LHCN-M2 (cell line): Measurements from ENCODE around the gene RASSF4. TPM values are rescaled to one million over a fixed set of nuclear protein-coding genes. Genes with fewer than 3 reads are reported as not detected.

ENCODE experiments used
- DNase-seq: peaks from one replicate; pipeline ENCODE4 v3.0.0-alpha.2; 2012; ENCODE audit warnings: low read depth
- total RNA-seq: library from RNA; depleted of rRNA; stranded (reverse); fragments of >200 nt; gene quantifications from 2 replicates; pipeline ENCODE4 v1.2.3, GENCODE V29; 2014

The RASSF4 gene
- total RNA-seq, 1 experiment from 2014 or later: 29.5 TPM

- DNase-seq: no peak
These were observed 32.2 kb upstream of the RASSF4 start for GRCh38 chr10:44927352-44927751.

DNA sequence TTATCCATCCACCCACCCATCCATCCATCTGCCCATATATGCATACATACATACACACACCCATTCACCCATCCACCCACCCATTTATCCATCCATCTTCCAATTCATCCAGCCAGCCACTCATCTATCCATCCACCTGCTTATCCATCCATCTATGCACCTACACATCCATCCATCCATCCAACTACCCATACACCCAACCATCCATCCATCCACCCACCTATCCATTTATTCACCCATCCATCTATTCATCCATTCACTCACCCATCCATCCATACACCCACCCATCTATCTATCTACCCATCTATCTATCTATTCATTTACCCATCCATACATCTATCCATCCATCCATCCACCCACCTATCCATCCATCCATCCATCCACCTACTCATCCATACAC, 31.1 kb upstream of the RASSF4 start:
- DNase-seq: no peak

GRCh38 chr10:44929356-44930255, 30.0 kb upstream of the RASSF4 start:
- no peak for DNase-seq

DNA sequence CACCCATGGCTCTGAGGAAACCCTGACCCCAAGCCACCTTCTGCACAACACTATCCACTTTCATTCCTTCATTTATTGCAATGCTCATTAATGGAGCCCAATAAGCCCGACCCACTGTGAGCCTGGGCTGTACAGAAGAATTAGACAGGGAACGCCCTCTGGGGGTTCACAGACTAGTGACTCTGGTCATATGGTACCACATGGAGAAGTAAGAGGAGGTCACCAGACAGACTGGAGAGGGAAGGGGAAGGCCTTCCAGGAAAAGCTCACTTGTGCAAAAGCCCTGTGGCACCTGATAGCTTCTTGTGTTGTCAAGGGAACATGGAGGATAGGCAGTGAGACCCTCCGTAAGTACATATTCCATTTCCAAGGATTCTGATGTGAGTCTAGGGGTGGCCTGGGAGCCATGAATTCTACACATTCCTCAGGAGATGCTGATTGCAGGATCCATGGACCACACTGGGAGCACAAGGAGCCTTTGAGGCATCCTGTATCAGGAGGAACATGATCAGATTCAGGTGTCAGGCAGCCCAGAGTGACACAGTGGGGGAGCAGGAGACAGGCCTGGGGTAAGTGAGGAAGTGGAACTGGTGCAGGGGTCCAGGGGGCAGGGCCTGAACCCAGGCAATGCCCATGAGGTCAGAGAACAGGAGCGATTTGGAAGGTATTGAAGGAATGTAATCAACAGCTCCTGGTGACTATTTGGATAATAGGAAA, 28.5 kb upstream of the RASSF4 start:
- DNase-seq: no peak

DNA sequence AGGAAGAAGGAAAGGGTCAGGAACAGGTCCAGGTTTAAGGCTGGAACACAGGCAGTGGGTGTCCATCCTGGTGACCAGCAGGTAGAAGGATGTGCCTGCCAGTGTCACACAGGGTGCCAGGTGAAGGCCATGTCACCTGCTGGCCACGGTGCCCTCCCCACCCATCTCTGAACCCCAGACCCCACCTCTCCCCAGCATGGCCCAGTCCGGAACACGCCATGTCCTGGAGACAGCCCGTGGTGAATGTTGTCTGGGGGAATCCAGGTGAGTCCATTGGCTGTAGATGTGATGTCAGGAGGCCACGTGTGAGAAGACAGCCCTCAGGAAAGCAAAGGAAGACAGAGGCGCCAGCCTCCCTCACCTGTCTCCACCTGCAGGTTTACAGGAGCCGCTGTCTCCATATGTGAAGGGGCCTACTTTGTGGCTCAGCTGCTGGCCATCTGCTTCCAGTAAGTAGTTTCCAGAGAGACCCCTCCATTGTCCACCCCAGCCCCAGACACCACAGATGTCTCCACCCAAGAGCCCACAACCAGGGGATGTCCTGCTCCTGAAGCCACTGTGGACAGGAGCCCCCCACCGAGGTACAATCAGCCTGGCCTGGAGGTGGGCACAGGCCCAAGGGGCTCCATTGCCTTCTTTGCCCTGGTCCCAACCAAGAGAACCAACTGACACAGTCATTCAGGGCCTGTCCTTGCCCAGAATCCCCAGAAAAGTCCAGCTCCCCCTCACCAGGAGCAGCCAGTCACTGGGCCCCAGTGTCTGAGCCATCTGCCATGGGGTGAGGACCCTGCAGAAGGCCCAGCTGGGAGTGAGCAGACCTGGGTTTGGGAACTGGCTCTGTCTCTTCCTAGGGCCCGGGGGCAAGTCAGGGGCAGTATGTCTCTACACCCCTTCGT, 27.7 kb upstream of the RASSF4 start:
- no peak for DNase-seq

DNA sequence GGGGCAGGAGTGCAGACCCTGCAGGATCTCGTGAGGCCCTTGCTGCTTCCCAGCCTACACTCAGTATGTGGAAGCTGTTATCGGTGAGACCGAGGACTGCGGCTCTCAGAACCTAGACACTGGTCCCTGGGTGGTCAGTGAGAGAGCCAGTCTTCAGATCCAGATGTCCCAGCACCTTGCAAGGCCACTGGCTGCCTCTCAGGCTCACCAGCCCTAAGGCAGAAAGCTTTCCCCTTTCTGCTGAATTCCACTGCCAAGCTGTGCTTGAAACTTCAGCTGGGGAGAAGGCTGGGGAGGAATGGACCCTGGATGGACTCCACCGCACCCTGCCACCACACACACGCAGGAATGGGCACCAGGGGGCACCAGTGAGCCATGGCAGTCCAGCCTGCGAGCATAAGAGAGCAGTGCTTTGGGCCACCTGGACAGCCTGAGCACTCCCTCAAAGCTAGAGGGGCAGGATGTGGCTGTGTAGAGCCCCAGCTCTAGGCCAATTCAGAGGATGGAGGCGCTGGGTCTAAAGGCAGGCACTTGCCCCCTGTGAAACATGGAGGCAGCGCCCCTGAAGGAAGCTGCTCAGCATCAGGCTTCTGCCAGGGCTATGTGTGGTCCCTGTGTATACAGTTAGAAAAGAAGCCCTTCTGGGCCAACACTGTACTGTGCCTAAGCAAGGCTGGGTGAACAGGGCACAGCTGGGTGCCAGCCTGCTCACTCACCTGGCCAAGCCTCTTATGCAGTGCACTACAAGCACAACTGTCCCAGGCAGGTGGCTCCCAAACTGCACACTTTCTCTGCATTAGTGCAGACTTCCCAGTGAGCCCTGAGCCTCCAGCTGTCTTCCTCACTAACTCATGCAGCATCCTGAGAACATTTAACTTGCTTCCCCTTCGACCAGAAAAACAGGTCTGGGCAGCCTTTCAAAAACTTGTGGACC, 26.8 kb upstream of the RASSF4 start:
- peak; percentile 72 for DNase-seq

DNA sequence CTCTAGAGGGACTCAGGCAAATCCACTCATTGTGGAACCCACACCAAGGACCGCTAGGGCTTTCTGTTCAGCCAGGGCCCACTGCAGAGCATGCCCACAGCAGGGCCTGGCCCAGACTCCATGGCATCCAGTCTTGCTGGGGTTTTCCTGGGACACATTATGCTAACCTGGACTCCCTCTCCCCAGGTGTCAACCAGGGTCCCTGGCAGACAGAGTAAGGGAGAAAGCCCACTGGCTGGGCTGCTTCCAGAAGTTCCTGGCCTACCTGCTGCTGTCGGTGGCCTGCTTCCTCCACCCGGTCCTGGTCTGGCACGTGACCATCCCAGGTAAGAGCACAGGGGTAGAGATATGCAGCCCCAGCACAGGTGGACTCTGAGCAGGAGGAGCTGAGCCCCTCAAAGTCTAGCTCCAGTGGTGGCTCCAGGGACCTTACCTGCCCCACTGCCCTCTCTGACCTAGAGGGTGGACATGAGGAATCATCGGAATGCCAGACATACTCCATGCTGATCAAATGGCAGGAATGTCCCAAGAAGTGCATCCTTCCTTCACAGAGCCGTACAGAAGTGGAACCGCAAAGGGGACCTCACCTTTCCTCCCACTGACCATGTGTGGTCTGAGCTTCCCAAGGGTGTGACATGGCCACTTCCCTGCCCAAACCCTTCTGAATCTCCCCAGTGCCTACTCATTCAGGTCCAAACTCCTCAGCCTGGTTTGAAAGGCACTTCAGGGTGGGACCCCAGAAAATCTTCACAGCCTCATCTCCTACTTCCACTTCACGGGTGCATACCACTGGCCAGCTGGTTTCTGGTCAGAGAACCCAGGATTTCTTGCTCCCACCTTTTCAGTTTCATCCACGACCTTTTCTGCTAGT, 25.9 kb upstream of the RASSF4 start:
- no peak for DNase-seq

DNA sequence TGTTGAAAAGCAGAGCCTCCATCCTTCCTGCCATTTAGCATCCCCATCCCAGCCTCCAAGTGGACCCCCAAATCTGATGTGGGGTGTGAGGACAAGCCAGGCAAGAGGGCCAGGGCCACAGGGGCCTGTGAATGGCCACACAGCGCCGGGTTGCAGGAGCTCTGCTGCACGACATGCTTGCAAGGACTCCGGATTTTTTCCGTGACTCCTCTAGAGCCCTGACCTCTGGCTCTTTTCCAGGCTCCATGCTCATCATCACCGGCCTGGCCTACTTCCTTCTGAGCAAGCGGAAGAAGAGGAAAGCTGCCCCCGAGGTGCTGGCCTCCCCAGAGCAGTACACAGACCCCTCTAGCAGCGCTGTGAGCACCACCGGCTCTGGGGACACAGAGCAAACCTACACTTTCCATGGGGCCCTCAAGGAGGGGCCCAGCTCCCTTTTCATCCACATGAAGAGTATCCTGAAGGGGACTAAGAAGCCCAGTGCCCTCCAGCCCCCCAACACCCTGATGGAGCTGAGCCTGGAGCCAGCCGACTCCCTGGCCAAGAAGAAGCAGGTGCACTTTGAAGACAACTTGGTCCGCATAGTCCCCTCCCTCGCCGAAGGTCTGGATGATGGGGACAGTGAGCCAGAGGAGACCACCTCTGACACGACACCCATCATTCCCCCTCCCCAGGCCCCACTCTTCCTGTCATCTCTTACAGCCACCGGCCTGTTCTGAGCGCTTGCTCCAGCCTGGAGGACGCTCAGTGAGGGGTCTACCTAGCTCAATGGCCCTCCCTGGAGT, 25.0 kb upstream of the RASSF4 start:
- no peak for DNase-seq

- DNase-seq: peak; percentile 74
These were observed 24.2 kb upstream of the RASSF4 start for GRCh38 chr10:44935201-44935965.

DNA sequence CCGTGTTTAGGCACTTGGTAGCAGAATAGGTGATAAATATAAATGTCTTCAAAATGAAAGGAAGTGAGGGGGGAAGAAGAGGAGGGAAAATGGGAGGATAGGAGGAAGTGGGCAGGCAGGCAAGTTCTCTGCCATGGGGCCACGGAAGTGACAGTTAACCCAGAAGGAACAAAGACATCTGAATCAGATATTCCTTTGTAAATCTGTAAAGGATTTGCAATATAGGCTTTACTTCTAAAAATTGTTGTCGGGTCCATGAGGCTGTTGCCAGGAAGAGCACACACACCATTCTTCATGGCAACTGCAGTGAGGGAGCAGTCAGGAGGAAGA, 23.7 kb upstream of the RASSF4 start:
- DNase-seq: no peak

- DNase-seq: no peak
These were observed 23.2 kb upstream of the RASSF4 start for GRCh38 chr10:44936314-44936975.

DNA sequence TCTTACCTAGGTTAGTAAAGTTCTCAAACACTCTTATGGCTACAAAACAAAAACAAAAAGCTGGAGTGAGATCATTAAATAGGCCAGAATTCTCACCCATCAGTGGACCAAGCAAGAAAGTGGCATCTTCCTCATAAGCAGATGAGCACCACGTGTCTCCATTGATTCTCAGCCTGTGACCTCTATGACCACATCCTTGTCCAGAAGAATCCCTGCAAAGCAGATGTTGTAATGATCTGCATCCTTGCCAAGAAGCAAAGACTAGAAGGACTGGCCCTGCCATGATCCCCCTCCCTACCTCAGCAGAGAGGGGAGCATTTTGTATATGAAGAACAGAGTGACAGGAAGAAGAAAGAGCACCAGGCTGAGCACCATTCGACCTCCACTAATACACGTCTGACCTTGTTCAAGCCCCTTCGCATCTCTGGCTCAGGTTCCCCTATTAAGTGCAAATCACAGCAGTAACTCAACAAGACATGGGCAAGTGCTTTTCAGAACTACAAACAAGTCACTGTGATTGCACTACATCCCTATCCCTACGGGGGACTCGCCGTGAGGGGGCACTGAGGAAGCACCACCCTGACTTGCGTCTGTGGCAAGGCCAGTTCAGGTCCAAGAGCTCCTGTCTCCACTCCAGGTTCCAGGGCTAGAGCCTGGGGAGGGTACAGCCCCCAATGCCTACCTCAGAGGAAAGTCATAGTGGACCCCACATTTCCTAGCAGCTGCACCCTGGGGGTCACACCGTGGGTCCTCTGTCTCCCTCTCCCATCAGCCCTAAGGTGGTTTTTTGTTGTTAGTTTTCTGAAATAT, 22.2 kb upstream of the RASSF4 start:
- peak; percentile 20 for DNase-seq

DNA sequence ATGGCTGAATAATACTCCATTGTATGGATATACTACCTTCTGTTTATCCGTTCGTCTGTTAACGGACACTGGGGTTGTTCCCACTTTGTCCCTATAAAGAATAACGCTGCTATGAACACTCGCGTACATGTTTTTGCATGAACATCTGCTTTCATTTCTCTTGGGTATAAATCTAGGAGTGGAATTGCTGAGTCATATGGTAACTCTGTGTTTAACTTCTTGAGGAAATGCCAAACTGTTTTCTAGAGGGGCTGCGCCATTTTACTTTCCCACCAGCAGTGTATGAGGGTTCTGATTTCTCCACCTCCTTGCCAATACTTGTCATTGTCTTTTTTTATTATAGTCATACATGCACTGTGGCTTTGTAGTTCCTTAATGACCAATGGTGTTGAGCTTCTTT, 20.6 kb upstream of the RASSF4 start:
- DNase-seq: peak; percentile 13

DNA sequence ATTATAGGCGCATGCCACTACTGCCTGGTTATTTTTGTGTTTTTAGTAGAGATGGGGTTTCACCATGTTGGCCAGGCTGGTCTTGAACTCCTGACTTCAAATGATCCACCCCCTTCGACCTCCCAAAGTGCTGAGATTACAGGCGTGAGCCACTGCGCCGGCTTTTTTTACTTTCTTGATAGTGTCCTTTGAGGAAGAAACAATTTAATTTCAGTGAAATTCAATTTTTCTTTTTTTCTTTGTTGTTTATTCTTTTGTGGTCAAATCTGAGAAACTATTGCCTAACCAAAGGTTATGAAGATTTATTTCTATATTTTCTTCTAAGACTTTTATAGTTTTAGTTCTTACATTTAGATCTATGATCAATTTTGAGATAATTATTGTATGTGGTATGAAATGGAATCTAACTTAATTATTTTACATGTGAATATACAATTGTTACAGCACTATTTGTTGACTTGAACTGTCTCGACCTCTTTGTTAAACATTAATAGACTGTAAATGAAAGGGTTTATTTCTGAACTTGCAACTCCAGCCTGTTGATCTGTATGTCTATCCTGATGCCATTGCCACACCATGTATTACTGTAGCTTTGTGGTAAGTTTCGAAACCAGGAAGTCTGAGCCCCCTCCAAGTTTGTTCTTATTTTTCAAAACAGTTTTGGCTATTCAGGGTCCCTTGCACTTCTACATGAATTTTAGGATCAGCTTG, 19.8 kb upstream of the RASSF4 start:
- DNase-seq: no peak

GRCh38 chr10:44944354-44944753, 15.2 kb upstream of the RASSF4 start:
- DNase-seq: no peak

DNA sequence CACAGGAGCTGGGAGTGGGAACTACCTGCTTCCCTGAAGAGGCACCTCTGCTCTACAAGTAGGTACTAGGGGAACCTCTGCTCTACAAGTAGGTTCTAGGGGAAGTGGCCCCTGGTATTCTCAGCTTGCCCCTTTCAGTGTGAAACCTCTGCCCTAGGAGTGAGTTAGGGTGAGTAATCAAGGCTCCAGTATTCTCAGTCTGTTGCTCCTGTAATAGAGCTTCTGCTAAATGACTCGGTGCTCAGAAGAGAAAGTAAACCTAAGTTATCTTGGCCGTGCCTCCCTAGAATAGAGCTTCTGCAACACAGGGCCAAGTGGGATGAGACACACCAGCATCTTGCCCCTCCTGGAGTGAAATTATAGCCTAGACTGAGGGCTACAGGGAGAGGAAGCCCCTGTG, 13.4 kb upstream of the RASSF4 start:
- DNase-seq: peak; percentile 55
